SK-N-MC (cell line): ENCODE results near the gene BICDL2.

ENCODE experiments used
- EZH2 ChIP-seq: fragments of 200-600 bp; sonication (generic); IDR thresholded peaks from one replicate; pipeline ENCODE4 v1.6.1; 2017; ENCODE audit warnings: antibody characterized with exemption
- POLR2AphosphoS5 ChIP-seq: IDR thresholded peaks from 2 replicates; pipeline ENCODE4 v1.6.1; 2012; ENCODE audit warnings: mild to moderate bottlenecking, low read depth, low read length, borderline replicate concordance

DNA sequence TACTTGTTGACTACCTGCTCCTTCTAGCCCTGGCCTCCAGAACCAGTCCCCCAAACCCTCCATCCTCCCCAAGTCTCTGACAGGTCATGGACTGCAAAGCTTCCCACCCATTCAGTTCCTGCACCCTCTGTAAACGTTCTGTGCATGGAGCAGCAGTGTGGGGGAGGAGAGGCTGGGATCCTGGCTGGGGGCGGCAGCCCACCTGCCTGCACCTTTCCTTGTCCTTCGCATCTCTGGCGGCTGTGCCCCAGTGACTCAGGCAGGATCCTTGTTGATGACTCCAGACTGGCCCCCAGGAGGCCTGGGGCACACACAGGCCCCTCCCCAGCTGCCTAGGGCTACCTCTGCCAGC, 54.9 kb downstream of the BICDL2 start:
- TF ChIP-seq EZH2 (no peak), POLR2AphosphoS5 (no peak)
